NCI-H774 (cell line): Measurements from ENCODE around the gene C6orf136.

ENCODE experiments used
- DNase-seq: peaks from one replicate; lab custom pipeline; 2025; lab: John Stamatoyannopoulos, UW

The C6orf136 gene, protein sequence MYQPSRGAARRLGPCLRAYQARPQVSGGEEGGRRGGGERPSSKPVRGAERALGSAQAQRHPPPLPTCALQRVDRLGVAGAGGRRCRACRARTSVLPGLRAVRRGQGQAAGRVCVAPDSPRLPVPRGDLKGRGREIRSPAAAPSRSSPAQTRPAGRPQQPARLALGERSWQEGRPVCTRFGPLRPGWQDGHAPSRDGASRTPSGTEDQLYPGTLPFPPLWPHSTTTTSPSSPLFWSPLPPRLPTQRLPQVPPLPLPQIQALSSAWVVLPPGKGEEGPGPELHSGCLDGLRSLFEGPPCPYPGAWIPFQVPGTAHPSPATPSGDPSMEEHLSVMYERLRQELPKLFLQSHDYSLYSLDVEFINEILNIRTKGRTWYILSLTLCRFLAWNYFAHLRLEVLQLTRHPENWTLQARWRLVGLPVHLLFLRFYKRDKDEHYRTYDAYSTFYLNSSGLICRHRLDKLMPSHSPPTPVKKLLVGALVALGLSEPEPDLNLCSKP

DNA sequence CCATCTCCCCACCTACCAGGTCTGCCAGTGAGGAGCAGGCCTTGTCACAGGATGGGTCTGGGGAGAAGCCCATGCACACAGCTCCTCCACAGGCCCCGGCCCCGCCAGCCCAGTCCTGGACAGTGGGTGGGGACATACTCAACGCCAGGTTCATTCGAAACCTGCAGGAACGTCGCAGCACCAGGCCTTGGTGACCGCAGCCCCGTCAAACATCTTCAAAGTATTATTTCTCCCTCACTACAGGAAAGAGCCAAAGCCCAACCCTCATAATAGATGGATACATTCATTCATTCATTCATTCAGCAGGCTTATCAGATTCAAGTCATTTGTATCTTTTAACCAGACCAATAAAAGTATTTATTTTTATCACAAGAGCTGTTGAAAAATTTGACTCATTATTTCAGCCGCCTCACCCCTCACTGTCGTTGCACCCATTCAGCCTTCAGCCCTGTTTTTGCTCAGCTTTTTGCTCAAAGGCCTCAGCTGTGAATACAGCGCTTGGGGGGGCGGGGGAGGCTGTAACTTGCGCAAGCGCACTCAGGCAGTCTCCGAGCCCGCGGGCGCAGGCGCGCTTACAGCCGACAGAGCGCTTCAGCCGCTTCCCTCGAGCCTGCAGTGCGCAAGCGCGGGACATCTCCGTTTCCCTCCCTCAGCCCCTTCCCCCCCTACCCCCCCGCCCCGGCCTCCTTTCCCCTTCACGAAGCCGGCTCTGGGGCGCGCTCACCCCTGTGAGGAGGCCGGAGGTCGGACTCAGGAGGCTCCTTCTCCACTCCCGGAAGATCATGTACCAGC, at the start of gene C6orf136:
Gene C6orf136 (plus strand): TSS at position 684 of the 792 bp plus-strand sequence. CDS start 99 bp downstream, at position 783.
- DNase-seq = peak; percentile 92

DNA sequence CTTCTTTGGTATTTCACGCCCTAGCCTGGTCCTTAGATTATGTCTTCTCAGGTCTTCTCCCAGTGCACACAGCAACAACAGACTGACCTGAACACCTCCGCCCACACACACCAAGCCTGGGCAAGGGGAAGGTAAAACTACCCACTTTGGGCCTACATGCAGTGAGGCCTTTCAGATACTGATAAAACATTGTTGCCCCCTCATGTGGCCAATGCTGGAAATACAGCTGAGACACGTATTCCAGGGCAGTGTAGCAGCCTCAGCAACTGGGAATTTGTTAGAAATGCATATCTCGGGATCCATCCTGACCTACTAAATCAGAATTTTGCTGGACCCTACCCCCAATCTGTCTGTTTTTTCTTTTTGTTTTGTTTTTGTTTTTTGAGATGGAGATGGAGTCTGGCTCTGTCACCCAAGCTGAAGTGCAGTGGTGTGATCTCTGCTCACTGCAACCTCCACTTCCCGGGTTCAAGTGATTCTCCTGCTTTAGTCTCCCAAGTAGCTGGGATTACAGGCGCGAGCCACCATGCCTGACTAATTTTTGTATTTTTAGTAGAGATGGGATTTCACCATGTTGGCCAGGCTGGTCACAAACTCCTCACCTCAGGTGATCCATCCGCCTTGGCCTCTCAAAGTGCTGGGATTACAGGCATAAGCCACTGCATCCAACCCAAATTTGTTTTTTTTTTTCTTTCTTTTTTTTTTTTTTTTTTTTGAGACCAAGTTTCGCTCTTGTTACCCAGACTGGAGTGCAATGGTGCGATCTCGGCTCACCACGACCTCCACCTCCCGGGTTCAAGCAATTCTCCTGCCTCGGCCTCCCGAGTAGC, 49.4 kb upstream of the C6orf136 start:
- DNase-seq = peak; percentile 56

DNA sequence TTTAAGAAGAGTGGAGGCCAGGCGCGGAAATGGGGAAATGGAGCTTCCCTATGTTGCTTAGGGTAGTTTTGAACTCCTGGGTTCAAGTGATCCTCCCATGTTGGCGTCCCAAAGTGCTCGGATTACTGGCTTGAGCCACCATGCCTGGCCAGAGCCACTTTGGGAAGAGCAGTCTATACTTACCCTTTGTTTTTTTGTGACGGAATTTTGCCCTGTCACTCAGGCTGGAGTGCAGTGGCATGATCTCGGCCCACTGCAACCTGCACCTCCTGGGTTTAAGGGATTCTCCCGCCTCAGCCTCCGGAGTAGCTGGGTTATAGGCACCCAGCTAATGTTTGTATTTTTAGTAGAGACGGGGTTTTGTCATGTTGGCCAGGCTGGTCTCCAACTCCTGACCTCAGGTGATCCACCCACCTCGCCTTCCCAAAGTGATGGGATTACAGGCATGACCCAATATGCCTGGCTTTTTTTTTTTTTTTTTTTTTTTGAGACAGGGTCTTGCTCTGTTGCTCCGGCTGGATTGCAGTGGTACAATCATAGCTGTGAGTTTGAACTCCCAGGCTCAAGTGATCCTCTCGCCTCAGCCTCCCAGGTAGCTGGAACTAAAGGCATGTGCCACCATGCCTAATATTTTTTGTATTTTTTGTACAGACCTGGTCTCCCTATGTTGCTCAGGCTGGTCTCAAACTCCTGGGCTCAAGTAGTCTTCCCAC, 47.9 kb upstream of the C6orf136 start:
- DNase-seq = no peak

DNA sequence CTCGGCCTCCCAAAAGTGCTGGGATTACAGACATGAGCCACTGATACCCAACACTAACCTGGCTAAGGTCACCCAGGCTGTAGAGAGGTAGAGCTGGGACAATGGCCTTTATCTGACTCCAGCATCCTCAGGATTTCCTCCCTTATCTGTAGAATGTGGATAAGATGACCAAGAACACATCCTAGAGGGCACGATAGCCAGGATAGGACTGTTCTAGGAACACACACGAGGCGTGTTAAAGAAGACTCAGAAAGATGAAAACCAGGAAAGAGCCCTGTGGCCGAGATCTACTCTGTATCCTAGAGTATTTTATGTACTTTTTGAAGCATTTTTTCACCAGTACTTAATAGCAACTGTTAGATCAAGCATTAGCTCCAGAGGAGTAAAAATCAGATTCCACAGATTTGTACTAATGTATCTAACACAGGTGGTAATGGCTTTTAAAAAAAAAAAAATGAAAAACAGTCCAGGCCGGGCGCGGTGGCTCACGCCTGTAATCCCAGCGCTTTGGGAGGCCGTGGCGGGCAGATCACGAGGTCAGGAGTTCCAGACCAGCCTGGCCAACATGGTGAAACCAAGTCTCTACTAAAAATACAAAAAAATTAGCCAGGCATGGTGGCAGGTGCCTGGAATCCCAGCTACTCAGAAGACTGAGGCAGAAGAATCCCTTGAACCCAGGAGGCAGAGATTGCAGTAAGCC, 47.2 kb upstream of the C6orf136 start:
- DNase-seq = no peak

DNA sequence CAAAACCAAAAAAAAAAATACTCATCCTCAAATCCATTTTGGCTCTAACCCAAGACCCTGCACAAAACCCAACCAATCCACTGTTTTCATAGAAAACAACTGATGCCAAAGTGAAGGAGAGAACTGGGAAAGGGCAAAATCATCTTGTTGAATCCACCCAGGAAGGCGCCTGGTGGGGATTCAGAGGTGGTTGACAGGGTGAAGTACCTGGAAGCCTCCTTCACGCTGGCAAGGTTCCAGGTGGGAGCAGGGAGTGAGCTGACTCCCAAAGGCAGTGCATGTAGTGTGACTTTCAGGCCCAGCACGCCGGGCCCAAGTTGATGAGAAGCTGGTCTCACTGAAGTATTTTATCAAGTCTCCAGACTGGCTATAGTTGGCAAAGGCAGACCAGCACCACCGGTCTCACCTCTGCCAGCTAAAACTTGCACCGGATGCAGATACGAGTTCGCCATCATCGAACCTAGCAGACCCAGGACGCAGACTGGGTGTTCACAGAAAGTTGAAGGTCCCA, 46.4 kb upstream of the C6orf136 start:
- DNase-seq = no peak

DNA sequence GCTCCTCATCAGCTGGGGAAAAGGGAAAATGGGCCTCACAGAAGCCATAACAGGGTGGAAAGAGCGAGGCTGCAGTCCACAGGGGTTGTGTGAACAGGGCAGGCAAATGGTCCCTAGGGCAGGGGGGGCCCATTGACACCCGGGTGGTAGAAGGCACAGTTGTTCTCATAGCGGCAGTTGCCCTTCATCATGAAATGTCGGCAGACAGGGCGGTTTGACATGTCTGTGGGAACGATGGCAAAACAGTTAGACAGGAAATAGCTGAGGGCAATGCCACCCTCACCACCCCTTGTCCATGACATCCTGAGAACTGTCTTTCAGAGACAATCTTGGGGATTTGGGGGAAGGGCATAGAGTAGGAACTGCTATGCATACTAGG, 45.5 kb upstream of the C6orf136 start:
- no peak for DNase-seq

DNA sequence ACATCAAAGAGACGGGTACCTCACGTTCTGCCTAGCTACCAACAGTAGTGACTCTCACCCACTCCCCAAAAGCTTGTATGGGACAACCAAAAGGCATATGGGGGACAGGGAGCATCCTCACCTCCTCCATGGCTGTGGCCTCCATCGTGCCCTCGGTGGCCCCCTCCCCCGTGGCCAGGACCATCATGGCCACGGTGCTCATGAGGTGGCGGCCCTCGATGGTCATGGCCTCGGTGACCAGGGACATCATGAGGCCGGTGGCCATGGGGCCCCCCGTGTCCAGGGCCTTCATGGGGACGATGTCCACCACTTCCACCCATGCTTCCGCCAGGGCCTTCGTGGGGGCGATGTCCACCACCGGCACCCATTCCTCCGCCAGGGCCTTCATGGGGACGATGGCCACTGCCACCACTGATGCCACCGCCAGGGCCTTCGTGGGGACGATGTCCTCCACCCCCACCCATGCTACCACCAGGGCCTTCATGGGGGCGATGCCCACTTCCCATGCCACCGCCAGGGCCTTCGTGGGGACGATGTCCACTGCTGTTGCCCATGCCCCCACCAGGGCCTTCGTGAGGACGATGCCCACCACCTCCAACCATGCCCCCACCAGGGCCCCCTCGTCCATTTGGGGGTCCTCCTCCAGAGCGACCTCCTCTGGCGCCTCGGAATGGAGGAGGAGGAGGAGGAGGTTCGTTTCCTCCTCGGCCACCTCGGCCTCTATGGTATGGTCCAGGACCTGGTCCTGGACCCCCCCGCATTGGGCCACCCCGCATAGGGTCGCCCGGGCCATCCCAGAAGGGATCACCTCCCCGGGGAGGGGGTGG, 44.9 kb upstream of the C6orf136 start:
- DNase-seq = no peak

DNA sequence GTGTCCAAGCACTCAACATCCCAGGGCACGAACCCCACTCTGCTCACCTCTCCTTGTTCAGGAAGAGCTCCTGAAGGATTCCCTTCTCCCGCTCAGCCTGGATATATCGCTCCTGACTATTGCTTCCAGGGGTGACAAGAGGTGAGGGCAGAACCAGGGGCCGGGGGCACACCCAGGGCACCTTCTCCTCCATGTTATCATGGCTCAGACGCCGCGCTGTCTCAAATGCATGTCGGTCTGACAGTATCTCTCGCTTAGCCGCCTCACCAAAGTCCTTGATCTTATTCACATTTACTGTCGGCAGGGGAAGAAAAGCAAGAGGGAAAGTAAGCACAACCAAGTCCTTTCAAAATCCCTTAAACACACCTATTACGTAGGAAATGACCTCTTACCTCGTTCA, 43.0 kb upstream of the C6orf136 start:
- DNase-seq = no peak

DNA sequence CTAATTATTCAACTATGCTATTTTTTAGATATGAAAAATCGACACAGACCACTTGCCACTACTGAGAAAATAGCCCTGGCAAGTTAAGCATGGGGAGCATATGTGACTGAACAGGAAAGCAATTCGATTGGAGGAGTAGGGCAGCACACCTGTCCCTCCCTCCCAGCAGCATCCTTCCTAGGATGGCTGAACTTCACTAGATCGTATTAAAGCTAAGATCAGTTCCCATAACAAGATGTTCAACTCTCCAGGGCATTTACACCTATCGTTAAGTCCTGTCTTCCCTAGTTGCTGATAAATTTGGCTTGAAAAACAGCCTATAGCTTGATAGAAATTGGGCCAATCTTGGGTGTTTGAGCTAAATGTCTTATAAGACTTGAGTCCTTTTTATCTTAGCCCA, 36.9 kb upstream of the C6orf136 start:
- no peak for DNase-seq

DNA sequence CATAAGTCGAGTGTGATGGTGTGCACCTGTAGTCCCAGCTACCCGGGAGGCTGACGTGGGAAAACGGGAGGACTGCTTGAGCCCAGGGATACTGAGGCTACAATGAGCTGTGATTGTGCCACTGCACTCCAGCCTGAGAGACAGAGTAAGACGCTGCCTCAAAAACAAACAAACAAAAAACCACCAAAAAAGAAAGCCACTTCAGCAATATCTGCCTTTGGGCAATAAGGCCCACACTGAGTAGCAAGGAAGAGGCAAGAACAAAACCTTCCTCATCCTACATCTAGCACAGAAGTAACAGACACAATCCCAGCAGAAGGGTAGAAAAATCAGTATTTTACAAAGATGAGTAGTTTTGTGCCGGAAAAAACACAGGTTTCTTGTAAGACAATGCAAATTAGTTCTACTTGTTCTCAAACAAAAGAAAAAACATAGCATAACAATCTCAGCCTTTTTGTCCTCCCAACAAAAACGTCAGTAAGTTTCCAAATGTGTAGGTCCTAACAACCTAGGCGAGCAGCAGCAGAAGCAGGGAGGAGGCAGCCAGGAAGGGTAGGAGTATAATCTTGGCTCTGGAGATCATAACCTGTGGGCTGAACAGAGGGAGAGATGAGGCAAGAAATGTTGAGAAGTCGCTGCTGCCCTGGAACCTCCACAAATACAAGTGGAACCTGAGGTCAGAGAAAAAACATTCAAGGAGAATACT, 35.6 kb upstream of the C6orf136 start:
- DNase-seq = no peak

DNA sequence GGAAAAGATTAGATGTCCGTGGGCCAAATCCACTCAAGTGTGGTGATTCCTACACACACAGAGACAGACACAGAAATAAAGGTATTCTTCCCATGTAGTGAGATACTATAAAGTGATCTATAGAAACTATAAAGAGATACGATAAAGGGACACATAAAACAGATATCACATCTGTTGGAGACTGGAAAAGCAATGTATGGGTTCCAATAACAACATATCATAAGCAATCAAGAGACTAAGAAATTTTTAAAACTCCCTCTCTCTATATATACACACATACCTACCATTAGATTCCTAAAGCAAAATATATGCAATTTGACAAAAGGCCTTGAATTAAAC, 35.1 kb upstream of the C6orf136 start:
- no peak for DNase-seq

DNA sequence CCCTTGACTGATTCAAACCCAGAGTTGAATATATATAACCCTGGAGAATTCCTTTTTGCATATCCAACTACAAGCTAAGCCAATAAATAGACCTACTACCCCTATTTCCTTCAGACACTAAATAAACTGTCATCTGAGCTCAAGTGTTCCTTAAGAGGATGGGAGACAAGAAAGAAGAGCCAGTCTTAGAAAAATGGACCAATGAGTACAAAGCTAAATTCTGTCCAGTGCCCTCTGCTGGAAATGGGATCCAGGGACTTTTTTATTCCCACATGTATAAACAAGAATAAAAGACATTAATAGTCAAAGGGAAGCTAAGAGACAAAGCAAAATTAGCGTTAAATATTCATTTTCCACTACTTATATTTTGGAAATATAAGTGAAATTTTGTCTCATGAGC, 34.7 kb upstream of the C6orf136 start:
- no peak for DNase-seq

DNA sequence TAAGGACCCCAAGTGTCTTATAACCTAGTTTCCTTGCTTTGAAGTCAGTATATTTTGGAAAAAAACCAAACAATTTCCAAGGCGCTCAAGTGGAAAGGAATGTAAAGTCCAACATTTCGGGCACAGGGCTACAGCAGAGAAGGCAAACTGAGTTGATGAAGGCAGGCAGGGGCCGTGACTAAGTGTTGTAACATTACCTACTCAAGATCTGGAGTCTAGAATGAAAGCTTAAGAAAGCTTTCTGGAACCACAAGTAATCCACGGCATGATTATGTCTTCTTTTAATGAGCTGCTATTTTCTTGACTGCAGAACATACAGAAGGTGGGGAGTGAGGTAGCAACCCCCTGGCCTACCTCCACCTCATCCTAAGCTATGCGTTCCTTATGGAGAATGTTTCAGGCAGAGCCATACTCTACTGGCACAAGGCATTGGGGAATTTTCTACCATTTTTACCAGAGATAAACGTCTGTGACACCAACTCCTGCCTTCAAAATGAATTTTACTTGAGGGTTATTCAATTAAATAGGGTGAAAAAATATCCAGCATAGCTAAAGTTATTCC, 34.2 kb upstream of the C6orf136 start:
- DNase-seq = no peak

DNA sequence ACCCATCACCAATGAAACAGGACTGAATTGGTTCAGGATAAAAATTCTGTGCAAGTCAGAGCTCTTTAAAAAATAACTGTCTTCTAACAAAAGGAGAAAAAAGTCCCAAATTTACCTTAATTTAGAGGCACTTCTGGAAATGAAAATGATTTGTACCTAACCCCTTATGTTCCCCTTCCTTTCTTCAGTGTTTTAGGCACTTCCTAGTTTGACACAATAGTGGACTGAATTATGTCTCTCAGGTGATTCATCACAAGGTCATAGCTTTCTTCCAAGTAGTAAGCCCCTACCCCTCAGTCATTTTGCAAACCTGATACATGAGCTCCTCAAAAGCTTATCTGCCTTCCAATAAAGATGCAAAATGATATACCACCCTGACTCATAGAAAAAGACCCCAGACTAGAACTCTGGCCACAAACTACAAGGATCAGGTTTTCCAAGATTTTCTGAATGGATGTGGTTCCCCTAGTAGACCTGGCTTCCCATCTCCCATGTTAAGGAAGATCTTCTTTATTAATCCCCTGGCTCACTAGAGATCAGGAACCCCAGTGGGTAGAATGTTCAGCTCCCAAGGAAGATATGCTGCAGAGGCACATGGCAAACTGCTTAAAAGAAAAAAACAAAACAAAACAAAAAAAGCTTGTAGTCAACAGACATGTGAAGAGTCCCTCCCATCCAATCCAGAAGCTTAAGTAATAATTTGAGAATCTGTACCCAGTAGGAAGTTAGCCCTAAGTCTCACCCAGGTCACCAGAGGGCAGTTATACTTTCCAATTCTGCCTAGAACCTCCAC, 33.5 kb upstream of the C6orf136 start:
- DNase-seq = no peak

DNA sequence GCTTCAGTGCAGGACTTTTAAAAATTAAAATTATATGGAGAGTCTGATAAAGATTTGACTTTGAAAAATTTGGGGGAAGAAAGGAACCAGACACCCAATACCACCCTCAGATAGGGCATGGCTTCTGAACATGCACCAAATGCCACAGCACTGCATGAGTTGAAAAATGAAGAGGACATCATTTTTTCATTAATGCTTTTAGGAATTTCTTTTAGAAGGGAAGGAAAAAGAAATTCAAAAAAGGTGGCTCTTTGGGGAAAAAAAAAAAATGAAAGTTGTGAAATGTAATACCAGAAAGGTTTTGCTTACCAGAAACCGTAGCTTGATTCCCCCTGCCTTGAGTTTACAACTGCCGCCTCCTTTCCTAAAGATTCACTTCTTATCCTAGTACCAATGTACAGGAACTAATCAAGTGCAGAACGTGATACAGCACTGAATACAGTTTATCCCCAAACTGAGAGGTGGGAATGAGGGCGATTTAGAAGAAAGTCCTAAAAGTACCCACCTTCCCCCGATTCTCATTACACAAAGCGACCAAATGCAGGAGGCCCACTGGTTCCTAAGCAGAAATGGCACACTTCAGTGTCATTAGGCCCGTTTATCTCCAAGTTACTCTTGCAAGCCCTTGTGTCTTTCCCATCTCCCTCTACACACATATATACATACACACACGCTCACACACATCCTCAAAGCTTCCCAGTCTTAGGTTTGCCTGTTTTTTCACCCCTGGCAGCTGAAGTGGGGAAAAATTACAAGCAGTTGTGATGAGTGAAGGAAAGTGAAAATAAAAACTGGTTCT, 32.7 kb upstream of the C6orf136 start:
- no peak for DNase-seq

DNA sequence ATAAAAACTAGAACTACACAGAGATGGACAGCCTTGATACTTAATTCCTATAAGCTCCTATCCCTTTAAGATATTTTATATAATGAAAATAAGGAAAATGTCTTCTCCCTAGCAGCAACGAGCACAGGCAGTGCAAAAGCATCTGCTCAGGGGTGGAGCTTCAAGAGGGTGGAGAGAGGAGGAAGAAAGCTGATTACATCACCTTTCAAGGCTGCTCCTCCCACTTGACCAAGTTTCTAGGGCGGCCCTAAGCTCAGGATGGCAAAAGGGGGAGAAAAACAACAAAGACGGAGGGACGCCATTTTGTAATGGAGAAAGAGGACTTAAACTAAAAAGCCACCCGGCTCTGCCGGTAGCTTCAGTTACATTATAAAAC, 32.1 kb upstream of the C6orf136 start:
- DNase-seq = peak; percentile 93

DNA sequence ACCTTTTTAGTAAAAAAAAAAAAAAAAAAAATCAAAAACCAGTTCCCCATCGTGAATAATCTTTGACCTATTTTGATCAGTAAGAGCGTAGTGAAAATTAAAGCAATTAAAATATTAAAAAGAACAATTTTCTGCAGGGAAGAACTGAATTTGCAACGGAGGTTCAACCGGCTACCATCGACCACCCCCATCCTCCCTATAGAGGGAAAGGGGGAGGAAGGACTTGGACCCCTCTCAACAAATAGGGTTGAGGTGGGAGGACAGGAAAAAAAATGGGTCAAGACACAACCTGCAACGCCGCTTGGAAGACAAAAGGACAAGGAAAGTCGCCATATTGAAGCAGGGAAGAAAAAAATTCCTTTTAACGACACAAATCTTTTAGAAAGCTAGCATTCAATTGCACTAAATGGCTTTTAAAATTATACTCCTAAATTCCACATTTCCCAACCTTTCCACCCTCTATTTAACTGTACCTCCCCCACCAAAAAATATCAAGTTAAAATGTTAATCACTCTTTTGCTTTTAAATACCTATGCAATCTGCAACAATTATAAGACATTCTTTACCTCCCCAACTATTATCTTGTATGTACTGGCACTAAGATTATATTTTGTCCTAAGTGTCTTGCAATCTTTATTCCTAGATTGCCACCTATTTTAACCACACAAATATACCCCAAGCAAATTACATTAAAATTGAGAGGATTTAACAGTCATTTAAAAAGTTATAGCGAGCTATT, 31.5 kb upstream of the C6orf136 start:
- peak; percentile 41 for DNase-seq
